Hematopoietic multipotent progenitor cell (in vitro differentiated cells): ENCODE measurements around the gene SNX21. TPM values are rescaled to one million over a fixed set of nuclear protein-coding genes. Genes with fewer than 3 reads are reported as not detected.
"Not testable (repeated sequence)": the region's sequence is repeated elsewhere in the genome, so short reads cannot be mapped to it uniquely, and the experiment has no call there.

Experiments
- DNase-seq, 3 donors: peaks; one replicate each; pipeline ENCODE4 v3.0.0-alpha.2; 2011 to 2015; ENCODE audit warnings: low read depth in 2 of 3, low spot score in 2 of 3
- total RNA-seq: library from RNA; depleted of rRNA; stranded (reverse); fragments of >200 nt; gene quantifications from one replicate; pipeline ENCODE4 v1.2.3, GENCODE V29; 2012

The SNX21 gene, protein sequence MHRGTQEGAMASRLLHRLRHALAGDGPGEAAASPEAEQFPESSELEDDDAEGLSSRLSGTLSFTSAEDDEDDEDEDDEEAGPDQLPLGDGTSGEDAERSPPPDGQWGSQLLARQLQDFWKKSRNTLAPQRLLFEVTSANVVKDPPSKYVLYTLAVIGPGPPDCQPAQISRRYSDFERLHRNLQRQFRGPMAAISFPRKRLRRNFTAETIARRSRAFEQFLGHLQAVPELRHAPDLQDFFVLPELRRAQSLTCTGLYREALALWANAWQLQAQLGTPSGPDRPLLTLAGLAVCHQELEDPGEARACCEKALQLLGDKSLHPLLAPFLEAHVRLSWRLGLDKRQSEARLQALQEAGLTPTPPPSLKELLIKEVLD
- 10.5 TPM for total RNA-seq

GRCh38 chr20:45833030-45833882 lies at the start of gene SNX21:
SNX21 (plus strand) TSS chr20:45833799; CDS start chr20:45833920, 121 bp downstream.
- DNase-seq: peak in 2 of 3 donors; percentile 19 to 36

- DNase-seq: no peak
Observed at GRCh38 chr20:45788351-45788750, 45.2 kb upstream of the SNX21 start.

DNA sequence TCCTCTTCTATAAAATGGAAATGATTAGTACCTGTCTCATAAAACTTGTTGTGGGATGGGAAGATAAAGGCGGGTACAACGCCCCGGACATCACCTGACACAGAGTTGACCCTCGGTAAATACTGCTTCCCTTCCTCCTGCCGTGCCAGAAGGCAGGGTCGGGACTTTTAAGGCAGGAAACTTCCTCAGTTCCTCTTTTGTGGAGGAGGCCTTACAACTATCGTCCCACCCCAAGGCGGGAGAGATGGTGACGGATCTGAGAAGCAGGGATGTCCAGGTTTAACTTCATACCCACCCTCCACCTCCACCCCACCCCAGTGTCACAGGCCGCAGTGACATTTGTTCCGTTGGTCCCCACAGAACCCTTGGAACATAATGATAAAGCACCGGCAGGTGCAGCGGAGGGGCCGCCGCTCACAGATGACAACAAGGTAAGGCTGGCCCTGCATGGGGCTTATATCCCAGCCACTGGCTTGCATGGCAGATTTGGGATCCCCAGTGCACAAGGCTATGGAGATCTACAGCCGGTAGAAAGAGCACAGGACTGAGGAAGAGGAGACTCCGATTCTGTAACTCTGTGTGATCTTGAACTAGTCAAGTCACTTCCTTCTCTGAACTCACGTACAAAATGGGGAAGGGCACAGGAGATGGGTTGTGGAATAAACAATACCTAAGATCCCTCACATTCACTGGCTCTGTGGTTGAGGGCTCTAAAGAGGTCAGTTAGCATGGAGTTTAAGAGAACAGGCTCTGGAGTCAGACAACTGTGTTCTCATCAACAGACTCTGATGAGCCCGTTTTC lies 41.1 kb upstream of the SNX21 start:
- DNase-seq: peak in 2 of 3 donors; percentile 23 to 38

- DNase-seq: no peak
Observed at GRCh38 chr20:45796337-45797065, 37.1 kb upstream of the SNX21 start.

GRCh38 chr20:45797510-45797909 lies 36.1 kb upstream of the SNX21 start:
- DNase-seq: not testable (repeated sequence)

DNA sequence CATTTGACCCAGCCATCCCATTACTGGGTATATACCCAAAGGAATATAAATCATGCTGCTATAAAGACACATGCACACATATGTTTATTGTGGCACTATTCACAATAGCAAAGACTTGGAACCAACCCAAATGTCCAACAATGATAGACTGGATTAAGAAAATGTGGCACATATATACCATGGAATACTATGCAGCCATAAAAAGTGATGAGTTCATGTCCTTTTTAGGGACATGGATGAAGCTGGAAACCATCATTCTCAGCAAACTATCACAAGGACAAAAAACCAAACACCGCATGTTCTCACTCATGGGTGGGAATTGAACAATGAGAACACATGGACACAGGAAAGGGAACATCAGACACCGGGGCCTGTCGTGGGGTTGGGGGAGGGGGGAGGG lies 35.6 kb upstream of the SNX21 start:
- not testable (repeated sequence) for DNase-seq

- peak; percentile 28 to 76 (median 63) for DNase-seq
Observed at GRCh38 chr20:45798935-45799642, 34.5 kb upstream of the SNX21 start.

GRCh38 chr20:45801851-45802250 lies 31.7 kb upstream of the SNX21 start:
- DNase-seq: no peak

GRCh38 chr20:45810191-45810970 lies 23.2 kb upstream of the SNX21 start:
- peak in 2 of 3 donors; percentile 36 to 65 for DNase-seq

- peak; percentile 81 to 99 (median 97) for DNase-seq
Observed at GRCh38 chr20:45812157-45813005, 21.2 kb upstream of the SNX21 start, which contains the start of gene UBE2C. UBE2C (plus strand) TSS chr20:45812644; CDS start chr20:45812696, 52 bp downstream.

- no peak for DNase-seq
Observed at GRCh38 chr20:45813006-45813340, 20.6 kb upstream of the SNX21 start.

DNA sequence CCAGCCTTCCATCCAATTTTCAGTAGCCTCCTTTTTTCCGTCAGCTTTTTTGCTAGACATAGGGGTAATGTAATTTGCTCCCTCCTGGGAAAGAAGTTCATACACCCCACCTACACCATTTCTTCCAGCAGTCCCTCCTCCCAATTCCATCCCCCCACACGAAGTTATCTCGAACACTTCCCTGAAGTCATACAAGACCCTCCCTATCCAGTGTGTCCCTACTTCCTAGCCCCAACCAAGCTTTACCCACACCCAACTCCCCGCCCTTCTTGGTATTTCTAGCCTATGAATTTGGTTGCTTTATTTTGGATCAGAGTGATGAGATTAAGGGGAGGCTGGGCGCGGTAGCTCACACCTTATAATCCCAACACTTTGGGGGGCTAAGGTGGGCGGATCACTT lies 20.1 kb upstream of the SNX21 start:
- DNase-seq: no peak

DNA sequence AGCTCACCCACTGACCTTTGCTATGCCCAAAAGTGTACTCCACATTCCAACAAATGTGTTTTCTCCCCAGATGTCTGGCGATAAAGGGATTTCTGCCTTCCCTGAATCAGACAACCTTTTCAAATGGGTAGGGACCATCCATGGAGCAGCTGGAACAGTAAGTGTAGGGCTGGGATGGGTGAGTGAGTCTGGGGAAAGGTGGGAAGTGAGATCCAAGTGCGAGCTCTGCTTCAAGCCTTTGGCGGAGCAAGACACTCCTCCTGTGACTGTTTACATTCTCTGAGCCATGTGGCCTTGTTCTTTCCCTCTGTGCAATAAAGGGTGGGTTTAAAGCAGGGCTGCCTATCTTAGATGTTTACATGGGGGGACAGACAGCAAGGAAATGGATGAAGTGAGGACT lies 19.3 kb upstream of the SNX21 start:
- no peak for DNase-seq

GRCh38 chr20:45816951-45817350 lies 16.6 kb upstream of the SNX21 start:
- DNase-seq: no peak

DNA sequence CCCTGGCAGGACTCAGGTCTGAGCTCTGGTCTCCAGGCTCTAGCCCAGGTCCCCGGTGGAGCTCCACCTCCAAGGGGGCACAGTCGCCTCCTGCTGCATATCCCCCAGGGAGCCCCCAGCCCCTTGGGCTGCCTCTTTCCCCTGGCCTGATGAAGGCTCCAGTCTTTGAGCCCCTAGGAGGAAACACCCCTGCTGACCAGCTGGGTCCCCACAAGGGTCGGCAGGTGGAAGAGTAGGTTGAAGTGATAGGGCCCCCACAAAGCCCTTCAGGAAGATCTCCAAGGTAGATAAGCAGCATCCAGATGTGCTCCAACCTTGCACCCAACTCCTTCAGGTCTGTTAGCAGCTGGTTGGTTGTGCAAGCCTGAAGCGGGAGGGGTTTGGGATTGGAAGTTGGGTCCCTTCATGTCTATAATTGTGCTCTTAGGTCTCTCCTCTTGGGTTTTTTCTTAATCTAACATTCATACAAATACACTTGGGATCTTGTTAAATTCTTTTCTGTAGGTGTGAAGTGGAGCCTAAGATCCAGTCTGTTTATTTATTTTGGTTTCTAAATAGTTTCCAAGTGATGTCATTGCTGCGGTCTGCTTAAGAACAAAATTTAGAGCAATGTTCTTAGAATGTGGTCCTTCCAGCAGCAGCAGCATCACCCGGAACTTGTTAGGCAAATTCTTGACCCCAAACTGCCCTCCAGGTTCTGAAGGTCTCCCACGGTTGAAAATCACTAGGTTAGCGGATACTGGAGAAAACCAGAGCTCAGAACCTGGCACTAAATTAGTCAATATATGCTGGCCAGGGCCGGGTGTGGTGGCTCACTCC lies 16.0 kb upstream of the SNX21 start:
- no peak for DNase-seq

- no peak for DNase-seq
Observed at GRCh38 chr20:45818239-45818638, 15.4 kb upstream of the SNX21 start.

- no peak for DNase-seq
Observed at GRCh38 chr20:45819466-45819865, 14.1 kb upstream of the SNX21 start.
